ENCODE results near the gene ARHGAP31. TPM values are rescaled to one million over a fixed set of nuclear protein-coding genes. Genes with fewer than 3 reads are reported as not detected.
A peak's percentile ranks its signal among the peaks of the same experiment; 100 is the strongest.
"Not testable (repeated sequence)": the region's sequence is repeated elsewhere in the genome, so short reads cannot be mapped to it uniquely, and the experiment has no call there.

The ARHGAP31 gene
- total RNA-seq, 1 donor from 2014 or later, result 51.7 TPM

DNA sequence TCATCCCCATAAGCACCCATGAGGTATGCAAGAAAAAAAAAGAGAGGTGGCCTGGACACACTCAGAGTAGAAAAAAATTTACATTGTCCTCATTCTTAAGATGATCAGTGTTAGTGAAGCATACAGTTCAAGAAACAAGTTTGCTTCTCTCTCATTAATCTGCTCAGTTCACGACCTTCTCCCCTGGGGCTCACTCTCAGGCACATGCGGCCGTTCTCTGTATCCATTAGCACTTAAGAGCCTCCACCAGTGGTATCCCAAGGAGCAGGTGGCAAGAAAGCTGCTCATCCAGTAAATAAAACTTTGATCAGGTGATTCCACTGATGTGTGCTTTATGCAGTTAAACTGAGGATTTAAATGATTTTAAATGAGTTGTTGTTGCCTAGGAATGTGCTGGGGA is 57.4 kb downstream of the ARHGAP31 start:
- no peak for DNase-seq

DNA sequence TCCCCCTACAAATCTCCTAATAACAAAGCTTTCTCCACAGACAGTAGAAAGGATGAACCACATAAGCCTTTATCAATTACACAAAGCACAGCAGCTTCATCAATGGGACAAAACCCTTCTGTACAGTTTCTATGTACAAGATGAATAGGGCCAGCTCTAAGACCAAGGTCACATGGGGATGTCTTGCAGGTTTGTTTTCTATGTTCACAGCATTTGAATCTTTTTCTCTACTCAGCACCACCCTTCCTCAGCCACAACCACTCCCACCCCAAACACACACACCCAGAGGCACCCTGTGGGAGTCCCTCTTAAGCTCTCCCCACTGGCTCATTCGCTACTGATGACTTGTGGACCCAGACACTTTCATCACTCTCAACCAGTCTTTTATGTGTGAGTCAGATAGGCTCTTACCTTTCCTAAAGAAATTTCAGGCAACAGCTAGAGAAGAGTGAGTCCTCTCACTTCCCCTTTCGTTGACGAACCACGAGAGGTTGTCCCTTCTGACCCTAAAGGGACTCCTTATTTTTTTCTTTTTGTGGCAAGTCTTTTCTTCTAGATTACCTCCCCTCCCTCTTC is 57.9 kb downstream of the ARHGAP31 start:
- no peak for DNase-seq

DNA sequence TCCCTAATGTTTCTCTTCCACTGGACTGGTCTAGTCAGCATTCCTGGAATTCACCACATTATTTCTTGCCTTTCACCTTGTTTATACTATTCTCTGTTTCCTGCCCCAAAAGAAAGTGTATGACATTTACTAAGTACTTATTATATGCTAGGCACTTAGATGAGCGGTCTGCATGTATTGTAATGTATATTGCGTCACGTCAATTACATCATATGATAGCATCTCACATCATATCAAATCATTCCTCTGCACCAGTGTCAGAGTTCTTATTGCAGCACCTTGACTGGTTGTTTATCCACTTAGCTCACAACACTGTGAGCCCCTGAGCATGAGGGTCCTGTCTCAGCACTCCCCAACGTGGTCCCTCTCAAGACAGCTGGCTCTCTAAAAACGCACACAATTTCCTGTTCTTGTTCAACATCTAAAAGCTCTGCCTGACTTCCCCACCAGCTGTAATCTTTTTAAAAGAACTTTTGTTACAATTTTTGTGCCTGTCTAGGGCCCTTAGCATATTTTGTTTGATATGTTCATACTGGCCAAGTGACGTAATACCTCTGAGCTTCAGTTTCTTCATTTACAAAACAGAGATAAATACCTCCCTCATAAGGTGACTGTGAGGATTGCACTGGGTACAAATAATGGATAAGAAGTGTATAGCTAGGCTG is 58.8 kb downstream of the ARHGAP31 start:
- DNase-seq, result peak; percentile 75

DNA sequence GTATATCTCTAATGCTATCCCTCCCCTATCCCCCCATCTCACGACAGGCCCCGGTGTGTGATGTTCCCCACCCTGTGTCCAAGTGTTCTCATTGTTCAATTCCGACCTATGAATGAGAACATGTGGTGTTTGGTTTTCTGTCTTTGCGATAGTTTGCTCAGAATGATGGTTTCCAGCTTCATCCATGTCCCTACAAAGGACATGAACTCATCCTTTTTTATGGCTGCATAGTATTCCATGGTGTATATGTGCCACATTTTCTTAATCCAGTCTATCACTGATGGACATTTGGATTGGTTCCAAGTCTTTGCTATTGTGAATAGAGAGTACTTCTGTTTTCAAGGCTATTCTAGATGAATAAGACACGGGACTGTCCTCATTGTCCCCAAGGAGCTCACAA is 61.4 kb downstream of the ARHGAP31 start:
- not testable (repeated sequence) for DNase-seq

DNA sequence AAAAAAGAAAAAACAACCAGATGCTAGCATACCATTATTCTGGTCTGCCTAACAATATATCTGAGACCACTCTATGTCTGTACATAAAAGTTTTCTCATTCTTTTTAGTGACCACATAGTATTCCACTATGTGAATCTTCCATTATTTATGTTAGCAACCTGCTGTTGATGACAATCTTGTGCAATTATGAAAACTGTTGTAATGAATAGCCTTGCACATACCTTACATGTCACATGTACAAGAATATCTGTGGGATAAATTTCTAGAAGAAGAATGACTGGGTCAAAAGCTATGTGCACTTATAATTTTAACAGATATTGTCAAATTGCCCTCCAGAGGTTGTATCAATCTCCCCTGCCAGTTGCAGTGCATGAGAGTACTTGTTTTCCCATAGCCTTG is 62.5 kb downstream of the ARHGAP31 start:
- no peak for DNase-seq

DNA sequence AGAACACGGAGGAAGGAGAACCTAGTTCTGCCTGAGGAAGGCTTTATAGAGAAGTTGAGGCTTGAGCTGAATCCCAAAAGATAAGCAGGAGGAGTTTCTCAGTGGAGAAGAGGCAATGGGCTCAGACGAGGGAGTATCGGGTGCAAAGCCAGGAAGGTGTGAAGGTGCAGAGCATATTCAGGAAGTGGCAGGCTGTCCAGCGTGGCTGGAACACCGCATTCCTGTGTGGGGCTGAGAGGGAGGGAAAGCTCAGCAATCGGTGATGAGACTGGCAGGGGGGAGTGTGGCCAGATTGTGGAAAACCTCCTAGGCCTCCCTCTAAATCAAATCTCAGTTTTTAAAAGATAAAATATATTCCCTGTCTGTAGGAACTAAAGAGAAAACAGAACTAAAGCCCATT is 63.0 kb downstream of the ARHGAP31 start:
- peak; percentile 48 for DNase-seq

DNA sequence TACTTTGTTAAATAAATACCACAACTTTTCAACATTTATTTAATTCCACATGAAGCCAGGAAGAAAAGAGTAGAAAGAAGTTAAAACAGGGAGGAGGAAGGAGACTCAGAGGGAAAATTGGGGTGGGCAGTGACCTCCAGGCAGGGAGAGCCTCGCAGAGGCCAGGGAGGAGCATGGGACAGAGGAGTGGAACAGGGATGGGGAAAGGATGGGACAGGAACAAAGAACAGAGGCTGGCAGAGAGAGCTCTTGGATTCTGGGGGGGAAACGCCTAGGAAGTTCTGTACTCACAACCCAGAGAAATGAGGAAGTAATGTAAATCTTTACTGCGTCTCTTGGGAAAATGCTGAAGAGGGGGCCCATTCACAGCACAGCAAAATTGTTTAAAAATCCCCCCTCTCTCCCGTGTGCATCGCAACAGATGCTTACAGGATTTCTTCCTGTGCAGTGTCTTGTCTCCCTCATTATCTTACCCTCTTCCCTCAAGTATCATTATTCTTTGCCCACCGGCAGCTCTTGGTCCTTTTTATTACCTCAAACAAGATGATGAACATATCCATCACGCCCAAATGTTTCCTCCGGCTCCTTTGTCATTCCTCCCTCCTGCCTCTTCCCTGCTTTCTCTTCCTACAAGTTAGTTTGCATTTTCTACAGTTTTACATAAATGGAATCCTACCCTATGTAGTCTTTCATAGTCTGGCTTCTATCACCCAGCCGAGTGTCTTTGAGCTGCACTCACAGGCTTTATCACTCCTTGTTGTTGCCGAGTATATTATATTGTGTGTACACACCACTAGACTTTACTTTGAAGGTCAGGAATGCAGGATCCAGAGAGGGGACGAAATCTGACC is 65.5 kb downstream of the ARHGAP31 start:
- no peak for DNase-seq

DNA sequence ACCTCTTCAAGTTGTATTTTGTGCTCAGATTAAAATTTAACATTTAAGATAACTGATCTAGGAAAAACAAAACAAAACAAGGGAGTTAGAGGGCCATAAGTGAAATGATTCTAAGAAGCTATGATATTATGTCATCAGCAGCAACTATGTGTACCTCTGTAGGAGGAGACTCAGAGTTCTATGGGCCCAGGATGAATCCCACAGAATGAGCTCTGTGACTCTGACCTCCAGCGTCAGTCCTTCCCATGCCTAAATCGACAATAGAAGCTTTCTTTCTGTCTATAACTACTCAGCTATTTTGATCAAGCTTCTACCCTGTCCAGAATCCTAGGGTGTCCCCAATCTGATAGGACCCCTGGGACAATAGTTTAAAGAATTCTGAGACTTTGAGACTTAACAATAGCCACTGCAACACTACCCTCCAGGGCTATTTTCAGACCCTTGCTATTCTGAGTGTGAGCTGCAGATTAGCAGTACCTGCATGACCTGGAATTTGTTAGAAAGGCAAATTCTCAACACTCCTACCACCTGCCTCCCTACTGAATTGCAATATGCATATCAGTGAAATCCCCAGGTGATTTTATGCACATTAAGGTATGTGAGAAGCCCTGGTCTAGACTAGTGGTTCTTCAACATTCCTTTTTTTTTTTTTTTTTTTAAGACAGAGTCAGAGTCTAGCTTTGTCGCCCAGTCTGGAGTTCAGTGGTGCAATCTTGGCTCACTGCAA is 66.7 kb downstream of the ARHGAP31 start:
- DNase-seq, result no peak

DNA sequence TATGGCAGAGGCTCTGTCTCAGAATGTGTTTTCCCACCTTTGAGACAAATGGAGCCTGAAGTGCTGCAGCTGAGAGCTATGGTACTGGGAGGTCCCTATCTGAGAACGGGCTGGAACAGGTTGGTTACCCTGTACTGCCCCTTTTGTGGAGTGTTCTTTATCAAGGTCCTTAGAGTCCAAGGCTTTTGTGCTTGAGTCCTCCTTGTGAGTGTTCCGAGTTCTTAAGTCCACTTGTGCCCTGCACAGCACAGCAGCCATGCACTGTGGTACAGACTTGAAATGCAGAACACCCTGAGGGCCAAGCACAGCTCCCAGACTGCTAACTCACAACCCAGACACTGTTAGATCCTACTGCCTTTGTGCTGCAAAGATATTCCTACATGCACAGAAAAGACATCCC is 67.8 kb downstream of the ARHGAP31 start:
- DNase-seq, result no peak

DNA sequence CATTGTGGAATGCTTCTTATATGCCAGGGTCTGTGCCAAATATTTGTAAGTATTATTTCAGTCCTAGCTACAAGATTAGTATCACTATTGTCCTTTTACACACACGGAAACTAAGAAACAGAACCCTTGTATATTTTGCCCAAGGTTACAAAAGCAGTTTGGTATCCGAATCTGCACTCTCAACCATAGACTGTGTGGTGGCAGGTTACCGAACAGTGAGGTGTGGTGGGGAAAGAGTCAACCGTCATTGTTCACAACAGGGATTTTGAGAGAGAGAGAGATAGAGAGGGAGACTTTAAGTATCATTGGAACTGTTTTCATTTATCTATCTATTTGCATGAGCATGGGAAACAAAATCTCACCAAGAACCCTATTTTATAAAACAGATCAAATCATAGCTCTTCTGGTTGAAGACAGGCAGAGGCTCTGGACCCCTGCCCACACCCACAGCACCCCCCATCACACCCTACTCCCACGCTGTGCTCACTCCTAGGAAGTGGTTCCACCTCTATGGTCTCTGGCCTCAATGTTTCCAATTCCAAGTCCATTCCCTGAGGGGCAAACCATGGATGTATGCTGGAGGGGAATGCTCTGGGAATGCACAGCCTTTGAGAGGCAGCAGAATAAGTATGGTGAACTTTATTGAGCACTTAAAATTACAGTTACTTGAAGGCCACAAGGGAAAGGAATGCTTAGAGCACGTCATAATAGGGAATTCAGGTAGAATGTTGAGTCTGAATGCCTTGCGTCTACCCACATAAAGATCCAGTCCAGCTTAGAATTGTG is 69.0 kb downstream of the ARHGAP31 start:
- DNase-seq, result no peak

DNA sequence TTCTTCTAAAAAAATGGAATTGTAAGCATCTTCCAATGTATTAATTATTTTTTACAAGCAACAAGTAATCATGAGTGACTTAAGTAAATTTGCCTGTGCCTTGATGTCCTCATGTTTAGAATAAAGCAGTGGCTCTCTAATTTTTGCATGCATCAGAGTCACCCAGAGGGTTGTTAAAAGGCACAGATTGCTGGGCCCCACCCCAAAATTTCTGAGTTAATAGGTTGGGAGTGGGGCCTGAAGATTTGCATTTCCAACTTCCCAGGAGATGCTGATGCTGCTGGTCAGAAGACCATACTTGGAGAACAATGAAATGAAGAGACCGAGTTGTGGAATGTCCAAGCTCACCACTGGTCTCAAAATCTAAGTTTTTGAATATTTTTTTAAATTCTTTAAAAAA is 70.2 kb downstream of the ARHGAP31 start:
- no peak for DNase-seq

DNA sequence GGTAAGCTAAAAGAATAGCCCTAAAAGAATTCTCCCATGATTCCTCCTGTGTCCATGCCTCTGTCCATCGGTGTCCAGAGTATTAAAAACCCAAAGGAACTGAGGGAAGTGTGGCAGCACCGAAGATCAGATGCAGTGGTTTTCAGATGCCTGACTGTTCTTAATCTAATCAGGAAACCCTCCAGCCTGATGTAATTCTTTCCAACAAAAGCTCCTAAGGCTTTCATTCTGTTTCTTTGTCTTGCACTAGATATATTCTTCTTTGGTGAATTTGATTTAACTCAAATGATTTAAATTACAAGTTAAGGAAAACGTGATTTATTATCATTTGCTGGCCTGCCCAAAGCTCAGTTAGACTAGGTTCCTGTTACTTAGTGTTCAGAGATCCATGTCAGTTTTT is 71.2 kb downstream of the ARHGAP31 start:
- DNase-seq, result no peak

DNA sequence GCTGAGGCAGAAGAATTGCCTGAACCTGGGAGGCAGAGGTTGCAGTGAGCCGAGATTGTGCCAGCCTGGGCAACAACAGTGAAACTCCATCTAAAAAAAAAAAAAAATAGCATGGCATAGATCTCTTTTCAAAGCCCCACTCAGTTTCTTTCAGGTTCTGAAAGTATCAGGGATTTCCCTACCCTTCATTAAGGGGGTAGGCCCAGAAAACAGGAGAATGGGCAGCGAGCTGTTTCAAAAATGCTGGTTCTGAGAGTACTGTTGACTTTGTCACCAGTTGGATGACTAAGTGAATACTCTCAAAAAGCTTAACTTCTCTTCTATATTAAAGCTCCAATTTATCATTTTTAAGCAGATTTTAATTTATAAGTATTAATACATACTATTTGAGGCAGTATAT is 72.8 kb downstream of the ARHGAP31 start:
- DNase-seq, result no peak

DNA sequence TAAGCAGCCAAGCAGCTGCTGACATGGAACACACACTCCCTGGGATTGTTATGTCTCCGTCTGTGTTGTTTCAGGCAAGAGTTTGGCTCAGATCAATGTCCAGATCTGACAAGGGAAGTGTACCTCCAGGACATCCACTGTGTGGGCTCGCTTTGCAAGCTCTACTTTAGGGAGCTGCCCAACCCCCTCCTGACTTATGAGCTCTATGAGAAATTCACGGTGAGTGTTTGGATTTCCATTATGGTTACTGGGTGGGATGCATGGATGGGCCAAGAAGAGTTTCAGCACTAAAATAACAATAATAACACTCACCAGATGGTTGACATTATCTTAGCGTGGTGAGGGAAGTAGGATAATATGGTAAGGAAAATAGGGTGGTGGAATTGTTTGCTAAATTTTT is 74.1 kb downstream of the ARHGAP31 start:
- no peak for DNase-seq

DNA sequence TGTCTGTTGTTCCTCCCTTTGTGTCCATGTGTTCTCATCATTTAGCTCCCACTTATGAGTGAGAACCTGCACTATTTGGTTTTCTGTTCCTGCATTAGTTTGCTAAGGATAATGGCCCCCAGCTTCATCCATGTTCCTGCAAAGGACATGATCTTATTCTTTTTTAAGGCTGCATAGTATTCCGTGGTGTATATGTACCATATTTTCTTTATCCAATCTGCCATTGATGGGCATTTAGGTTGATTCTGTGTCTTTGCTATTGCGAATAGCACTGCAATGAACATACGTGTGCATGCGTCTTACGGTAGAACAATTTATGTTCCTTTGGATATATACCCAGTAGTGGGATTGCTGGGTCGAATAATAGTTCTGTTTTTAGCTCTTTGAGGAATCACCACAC is 77.6 kb downstream of the ARHGAP31 start:
- DNase-seq, result not testable (repeated sequence)

DNA sequence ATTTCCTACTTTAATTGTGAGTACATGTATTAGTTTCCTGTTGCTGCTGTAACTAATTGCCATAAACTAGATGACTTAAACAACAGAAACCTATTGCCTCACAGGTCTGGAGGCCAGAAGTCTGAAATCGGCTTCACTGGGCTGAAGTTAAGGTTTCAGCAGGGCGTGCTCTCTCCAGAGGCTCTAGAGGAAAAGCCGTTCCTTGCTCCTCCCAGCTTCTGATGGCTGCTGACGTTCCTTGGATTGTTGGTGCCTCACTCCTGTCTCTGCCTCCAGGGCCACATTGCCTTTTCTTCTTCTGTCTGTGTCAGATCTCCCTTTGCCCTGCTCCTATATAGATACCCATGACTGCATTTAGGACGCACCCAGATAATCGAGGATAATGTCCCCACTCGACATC is 80.9 kb downstream of the ARHGAP31 start:
- DNase-seq, result no peak

DNA sequence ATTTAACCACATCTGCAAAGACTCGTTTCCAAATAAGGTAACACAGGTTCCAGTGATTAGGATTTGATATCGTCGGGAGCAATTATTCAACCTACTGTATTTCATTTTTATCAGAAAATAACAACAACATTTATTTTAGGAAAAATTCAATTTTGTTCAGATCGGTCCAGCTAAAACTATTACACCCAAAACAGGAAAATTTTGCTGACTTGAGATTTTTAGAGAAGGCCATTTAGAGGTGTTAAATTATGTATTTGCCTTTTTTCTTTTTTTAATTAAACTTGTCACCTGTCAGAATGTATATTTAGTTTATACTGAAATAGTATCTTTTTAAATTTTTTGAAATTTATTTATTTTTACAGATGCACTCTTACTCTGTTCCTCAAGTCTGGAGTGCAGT is 81.3 kb downstream of the ARHGAP31 start:
- no peak for DNase-seq

DNA sequence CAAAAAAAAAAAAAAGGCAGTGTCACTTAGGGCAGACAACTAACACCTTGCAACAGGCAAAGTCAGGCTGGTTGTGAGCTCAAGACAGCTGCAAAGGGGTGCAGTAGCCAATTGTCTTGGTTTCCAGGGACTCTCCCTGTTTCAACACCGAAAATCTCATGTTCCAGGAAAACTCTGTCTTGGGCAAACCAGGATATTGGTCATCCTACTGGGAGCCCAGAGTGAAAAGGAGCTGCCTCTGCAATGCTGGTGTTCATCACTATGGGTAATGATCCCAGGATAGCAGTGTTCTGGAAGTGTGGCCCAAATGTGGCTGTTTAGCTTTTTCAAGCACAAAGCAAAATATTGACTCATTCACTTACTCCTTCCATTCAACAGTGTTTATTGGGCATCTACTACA is 82.6 kb downstream of the ARHGAP31 start:
- DNase-seq, result no peak

DNA sequence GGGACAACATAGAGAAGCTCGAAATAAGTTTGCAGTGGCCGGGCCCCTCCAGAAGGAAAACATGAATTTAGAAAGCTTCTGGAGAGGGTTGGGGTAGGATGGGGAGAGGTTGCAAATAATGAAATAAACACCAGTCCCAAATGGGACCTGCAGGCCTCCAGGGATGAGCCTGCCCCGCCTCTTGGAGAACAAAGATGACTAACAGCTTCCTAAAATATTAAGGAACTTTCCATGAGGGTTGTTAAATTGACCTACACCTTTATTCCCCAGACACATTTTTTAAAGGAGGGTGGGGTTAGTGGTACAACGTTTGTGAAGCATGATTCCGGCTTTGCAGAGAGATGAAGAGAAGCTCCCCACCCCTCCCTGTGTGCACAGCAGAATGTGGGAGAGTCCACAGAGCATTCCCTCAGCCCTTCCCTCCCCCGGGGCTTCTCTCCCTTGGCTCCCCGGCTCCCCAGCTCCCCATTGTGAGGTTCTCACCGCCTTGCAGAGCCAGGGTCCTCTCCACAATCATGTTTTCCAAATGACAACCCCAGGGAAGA is 84.1 kb downstream of the ARHGAP31 start:
- no peak for DNase-seq

DNA sequence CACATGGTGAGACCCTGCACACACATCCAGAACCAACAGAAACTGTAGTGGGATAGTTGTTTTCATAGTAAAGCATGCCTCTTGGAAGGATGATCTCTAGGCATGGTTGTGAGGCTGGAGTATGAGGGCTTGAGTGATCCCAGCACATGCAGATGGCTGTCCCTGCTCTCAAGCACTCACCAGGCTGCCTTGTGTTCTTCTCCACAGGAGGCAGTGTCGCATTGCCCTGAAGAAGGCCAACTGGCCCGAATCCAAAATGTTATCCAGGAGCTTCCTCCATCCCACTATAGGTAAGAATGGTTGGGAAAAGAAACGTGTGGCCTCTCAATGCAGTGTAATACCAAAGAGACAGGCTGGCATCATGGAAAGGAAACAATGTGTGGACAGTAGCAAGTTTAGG is 86.5 kb downstream of the ARHGAP31 start:
- DNase-seq, result peak; percentile 40

DNA sequence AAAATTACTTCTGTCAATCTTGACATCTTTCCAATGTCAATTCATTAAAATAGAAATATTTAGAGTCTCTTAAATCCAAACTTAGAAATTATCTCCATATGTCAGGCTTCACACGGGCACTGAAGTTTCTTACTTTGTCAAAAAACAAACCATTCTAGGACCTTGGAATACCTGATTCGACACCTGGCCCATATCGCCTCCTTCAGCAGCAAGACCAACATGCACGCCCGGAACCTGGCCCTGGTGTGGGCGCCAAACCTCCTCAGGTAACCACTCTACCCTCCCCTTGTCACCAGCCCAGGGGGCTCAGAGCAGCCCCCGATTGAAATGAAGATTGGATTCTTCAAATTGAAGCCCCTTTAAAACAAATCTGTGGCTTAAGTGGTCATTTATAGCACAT is 88.0 kb downstream of the ARHGAP31 start:
- no peak for DNase-seq

DNA sequence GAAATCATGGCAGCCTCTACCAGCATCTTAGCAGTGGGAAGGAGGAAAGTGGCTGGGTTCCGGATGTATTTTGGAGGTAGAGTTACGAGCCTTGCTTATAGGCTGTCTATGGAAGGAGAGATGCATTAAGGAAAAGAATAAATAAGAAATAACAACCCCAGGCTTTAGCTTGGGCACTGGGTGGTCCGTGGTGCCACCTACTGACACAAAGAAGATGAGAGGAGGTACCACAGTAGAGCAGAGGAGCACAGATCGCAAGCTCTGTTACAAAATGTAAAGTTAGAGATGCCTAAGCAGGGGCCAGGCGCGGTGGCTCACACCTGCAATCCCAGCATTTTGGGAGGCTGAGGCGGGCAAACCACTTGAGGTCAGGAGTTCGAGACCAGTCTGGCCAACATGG is 94.4 kb downstream of the ARHGAP31 start:
- peak; percentile 21 for DNase-seq
